Activated CD8-positive, alpha-beta memory T cell treated with anti-CD3 and anti-CD28 coated beads for 4 hours (primary cell): ENCODE data around the gene BIVM.

Experiments
- DNase-seq, 2 donors: peaks; one replicate each; pipeline ENCODE4 v3.0.0-alpha.2; 2020; ENCODE audit warnings: low read depth in 2 of 2

The BIVM gene

DNA sequence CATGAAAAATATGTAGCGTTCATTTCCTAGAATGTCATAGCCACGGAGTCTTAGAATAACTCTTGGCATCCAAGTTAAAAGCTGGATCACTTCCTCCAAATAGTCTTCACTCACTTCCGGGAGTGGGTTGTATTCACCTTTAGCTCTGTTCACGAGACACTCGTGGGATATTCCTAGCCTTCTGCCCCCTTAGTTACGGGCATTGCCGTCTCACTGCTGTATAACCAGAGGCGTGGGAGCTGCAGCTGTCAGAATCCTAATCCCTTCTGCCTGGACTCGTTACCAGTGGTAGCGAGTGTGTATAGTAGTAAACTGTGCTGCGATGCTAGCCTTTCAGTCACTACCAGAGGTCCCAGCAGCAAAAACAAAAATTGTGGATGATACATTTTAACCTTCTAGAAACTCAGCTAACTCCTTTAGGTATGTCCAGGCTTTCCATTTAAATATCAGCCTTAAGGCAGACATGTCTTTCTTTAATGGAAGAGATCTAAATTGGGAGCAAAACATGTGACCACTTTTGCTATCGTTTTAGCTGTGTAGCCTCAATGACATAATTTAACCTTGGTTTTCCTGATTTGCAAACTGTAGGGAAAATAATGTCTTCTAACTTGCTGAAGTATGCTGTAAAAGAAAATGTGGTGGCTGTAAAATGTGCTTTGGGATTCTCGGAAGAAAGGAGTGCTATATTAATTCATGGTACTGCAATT is 81.0 kb downstream of the BIVM start:
- no peak for DNase-seq

DNA sequence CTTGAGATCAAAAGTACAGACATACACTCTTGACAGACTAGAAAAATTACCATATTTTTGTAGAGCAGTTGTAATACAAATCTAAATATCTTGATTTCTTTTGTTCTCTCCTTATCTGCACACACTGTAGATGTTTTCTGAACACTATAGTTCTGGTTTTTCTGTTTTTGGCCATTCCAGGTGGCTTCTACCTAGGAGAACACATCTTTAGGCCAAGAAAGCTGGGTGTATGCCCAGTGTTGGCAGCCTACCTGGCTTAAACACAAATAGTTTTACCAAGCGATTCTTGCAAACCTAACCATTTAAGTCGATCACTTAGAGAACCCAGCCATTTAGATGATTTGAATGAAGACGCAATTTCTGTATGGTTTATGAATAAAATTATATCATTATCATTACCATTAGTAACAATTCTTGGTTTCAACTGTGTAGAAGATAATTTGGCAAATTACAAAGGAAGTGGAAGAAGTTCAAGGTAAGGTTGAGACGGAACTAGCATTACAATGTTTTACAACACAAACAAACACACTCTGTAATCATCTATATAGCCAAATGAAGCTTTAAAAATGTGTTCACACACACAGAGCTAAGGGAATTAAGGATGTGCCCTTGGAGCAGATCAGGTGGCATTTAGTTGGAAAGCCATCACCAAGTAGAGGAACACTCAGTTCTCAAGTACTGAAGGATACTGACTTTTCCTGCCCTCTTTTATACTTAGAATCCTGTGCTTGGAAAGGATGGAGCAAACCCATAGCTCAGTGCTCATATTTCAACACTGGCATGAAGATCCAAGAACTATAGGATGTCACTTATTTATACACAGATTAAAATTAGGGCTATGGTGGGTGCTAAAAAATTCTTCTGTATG is 83.1 kb downstream of the BIVM start:
- no peak for DNase-seq
